Kidney (tissue), 14 donors: ENCODE data around the gene TXNDC5. TPM values are rescaled to one million over a fixed set of nuclear protein-coding genes. Genes with fewer than 3 reads are reported as not detected.

ENCODE experiments used
- DNase-seq, 5 donors: peaks; one replicate each; pipeline ENCODE4 v3.0.0-alpha.2; 2013 to 2020
- FAIRE-seq: peaks from 2 replicates; lab custom pipeline; 2012; peaks lifted over from hg19 to GRCh38; lab: Jason Lieb, UNC
- H3K27ac ChIP-seq, 2 donors: one replicate each; pipeline ENCODE4 v1.7.0; 2013; ENCODE audit warnings: low read depth in 2 of 2, low read length in 2 of 2, inconsistent platforms in 1 of 2
- H3K27me3 ChIP-seq: one replicate; pipeline ENCODE4 v1.7.1; 2013; ENCODE audit warnings: low read length, inconsistent platforms; ENCODE audit not compliant: control insufficient read depth, insufficient read depth
- H3K36me3 ChIP-seq, 3 donors: one replicate each; pipeline versions ENCODE4 v1.7.0 to v1.7.1; 2013; ENCODE audit warnings: low read length in 3 of 3, control low read depth in 1 of 3, inconsistent platforms in 1 of 3; ENCODE audit not compliant: insufficient read depth in 3 of 3, control insufficient read depth in 2 of 3
- H3K4me1 ChIP-seq, 3 donors: one replicate each; pipeline versions ENCODE4 v1.7.0 to v1.7.1; 2013; ENCODE audit warnings: low read length in 3 of 3, inconsistent platforms in 1 of 3, low read depth in 1 of 3; ENCODE audit not compliant: control insufficient read depth in 2 of 3, insufficient read depth in 2 of 3
- H3K4me3 ChIP-seq, 3 donors: one replicate each; pipeline versions ENCODE4 v1.7.0 to v1.8.1; 2013; ENCODE audit warnings: low read length in 3 of 3, control low read depth in 1 of 3, inconsistent platforms in 1 of 3
- H3K9ac ChIP-seq, 3 donors: one replicate each; pipeline versions ENCODE4 v1.7.0 to v1.7.1; 2013; ENCODE audit warnings: low read length in 3 of 3, control low read depth in 1 of 3, inconsistent platforms in 1 of 3
- H3K9me3 ChIP-seq, 3 donors: one replicate each; pipeline versions ENCODE4 v1.7.0 to v1.7.1; 2013; ENCODE audit warnings: low read length in 3 of 3, control low read depth in 1 of 3, inconsistent platforms in 1 of 3; ENCODE audit not compliant: control insufficient read depth in 2 of 3, insufficient read depth in 1 of 3
- intact Hi-C: fragments of 100-400 bp; cut with DNase I; formaldehyde crosslinking; loops from one replicate; pipeline ENCODE4 v1.11.1; 2022
- polyA plus RNA-seq: library from polyadenylated mRNA; stranded (reverse); fragments of 350-450 nt; fragmentation: Illumina TruSeq; extraction: RNeasy Lipid Tissue Mini Kit (QIAGEN cat#74804); gene quantifications from one replicate; pipeline ENCODE4 v1.2.3, GENCODE V29; 2014; ENCODE audit warnings: low read depth, low replicate concordance; ENCODE audit not compliant: insufficient read depth
- total RNA-seq: library from RNA; stranded (reverse); fragmentation: NEBNext Ultra II Directional; extraction: Animal tissue kit (Norgen Biotek cat#: 25700); gene quantifications from one replicate; pipeline ENCODE4 v1.2.1, GENCODE V29; 2021
- TF ChIP-seq, protein P1 (sequence below): IDR thresholded peaks from 3 replicates; pipeline ENCODE4 v1.5.1; 2012; ENCODE audit warnings: mild to moderate bottlenecking, moderate library complexity, borderline replicate concordance; ENCODE audit not compliant: insufficient read depth; ENCODE audit errors: extremely low read depth
- donor health status: control.
- donor health status: control.
- donor health status: control.
- donor health status: control.
- donor health status: control.
- donor health status: DM: yes; HTN: yes; CAD: no.
- donor health status: Normal renal cell carcinoma (clear cell type).

Gene TXNDC5
- total and polyA plus RNA-seq, 2 donors from 2014 or later, result 73.5 to 153 TPM

DNA sequence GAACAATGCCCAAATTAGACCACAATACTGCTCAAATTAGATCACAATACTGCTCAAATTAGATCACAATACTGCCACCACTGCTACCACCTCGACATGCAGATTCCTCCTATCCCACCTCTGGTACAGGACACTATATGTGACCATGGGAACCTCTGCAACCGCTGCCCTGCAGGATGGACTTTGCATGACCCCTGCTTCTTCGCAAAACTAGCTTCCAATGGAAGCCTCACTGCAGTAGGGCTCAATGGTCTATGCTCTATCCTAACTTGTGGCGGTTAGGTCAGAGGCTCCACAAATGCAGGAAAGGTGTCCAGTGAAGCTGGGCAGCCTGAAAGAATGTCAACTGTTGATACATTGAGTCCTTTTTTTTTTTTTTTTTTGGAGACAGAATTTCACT is 7.8 kb upstream of the TXNDC5 start:
- H3K9me3 ChIP-seq, result no peaks in the 10 kb centered on the region
- H3K9ac ChIP-seq, result no peak overlapping the region
- DNase-seq, result no peak
- H3K27me3 ChIP-seq, result no peaks in the 10 kb centered on the region
- TF ChIP-seq, protein P1, sequence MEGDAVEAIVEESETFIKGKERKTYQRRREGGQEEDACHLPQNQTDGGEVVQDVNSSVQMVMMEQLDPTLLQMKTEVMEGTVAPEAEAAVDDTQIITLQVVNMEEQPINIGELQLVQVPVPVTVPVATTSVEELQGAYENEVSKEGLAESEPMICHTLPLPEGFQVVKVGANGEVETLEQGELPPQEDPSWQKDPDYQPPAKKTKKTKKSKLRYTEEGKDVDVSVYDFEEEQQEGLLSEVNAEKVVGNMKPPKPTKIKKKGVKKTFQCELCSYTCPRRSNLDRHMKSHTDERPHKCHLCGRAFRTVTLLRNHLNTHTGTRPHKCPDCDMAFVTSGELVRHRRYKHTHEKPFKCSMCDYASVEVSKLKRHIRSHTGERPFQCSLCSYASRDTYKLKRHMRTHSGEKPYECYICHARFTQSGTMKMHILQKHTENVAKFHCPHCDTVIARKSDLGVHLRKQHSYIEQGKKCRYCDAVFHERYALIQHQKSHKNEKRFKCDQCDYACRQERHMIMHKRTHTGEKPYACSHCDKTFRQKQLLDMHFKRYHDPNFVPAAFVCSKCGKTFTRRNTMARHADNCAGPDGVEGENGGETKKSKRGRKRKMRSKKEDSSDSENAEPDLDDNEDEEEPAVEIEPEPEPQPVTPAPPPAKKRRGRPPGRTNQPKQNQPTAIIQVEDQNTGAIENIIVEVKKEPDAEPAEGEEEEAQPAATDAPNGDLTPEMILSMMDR, result no peak
- H3K36me3 ChIP-seq, result no peaks in the 10 kb centered on the region
- no peak overlapping the region for H3K4me3 ChIP-seq
- H3K27ac ChIP-seq, result no peak overlapping the region
- no peak for FAIRE-seq
- no peaks in the 10 kb centered on the region for H3K4me1 ChIP-seq
- intact Hi-C loops, result no loop called here

DNA sequence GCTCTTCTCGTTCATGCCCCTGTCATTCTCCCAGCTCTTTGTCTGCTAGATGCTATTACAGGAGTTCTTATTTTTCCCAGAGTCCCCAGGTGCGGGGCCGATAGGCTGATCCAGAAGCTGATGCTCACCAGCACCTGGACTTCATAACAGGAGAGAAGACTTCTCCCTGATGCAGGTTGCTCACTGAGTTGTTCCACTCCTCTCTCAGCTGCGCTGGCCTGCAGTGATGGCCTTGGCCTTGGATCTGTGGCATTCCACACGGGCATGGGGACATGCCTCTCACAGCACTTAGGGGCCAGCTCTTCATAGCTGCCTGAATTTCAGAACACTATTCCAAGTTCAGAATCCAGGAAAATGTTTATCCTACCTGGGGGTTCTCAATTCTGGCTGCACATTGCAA is 7.1 kb upstream of the TXNDC5 start:
- H3K4me3 ChIP-seq, result no peak overlapping the region
- H3K9ac ChIP-seq, result no peak overlapping the region
- intact Hi-C loops, result no loop called here
- no peaks in the 10 kb centered on the region for H3K27me3 ChIP-seq
- H3K9me3 ChIP-seq, result no peaks in the 10 kb centered on the region
- DNase-seq (no peak), FAIRE-seq (no peak)
- no peaks in the 10 kb centered on the region for H3K4me1 ChIP-seq
- H3K36me3 ChIP-seq, result no peaks in the 10 kb centered on the region
- TF ChIP-seq, protein P1, result no peak
- no peak overlapping the region for H3K27ac ChIP-seq

DNA sequence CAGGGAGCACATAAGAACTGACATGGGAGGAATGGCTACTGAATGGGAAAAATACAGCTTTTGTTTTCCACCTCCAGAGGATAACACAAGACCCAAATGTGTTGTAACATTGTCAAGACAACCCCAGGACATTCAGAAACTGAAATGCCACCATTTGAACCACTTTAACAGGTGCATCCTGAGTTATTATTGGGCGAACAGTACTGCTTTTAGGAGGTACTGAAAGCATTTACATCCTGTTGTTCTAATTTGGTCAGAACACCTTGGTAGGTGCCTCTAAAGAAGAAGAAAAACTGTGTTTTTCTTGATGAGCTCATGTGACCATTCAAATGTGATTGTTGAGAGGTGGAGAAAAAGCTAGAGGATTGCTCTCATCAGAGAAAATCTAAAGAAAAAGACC is 6.4 kb upstream of the TXNDC5 start:
- TF ChIP-seq, protein P1, result no peak
- FAIRE-seq, result no peak
- Histone ChIP-seq H3K36me3 (no peaks in the 10 kb centered on the region), H3K4me1 (no peaks in the 10 kb centered on the region), H3K27me3 (no peaks in the 10 kb centered on the region), H3K9ac (no peak overlapping the region), H3K9me3 (no peaks in the 10 kb centered on the region), H3K4me3 (no peak overlapping the region), H3K27ac (no peak overlapping the region)
- intact Hi-C loops, result no loop called here
- no peak for DNase-seq
